Esophagus muscularis mucosa (tissue), 4 donors: ENCODE data around the gene MSRB2. TPM values are rescaled to one million over a fixed set of nuclear protein-coding genes. Genes with fewer than 3 reads are reported as not detected.

ENCODE experiments used
- DNase-seq: peaks from one replicate; pipeline ENCODE4 v3.0.0-alpha.2; 2017; ENCODE audit errors: extremely low spot score
- H3K27ac ChIP-seq, 4 donors: fragments of 200-600 bp; sonication (generic); replicated peaks in 1 of 4; 1 replicate in 3 of 4; 2 replicates in 1 of 4; pipeline ENCODE4 v1.5.1; 2016 to 2019; ENCODE audit warnings: mild to moderate bottlenecking in 1 of 4
- H3K27me3 ChIP-seq, 4 donors: fragments of 200-600 bp; sonication (generic); one replicate each; pipeline versions ENCODE4 v1.5.1 to v1.6.0; 2016 to 2019
- H3K36me3 ChIP-seq, 4 donors: fragments of 200-600 bp; sonication (generic); one replicate each; pipeline ENCODE4 v1.5.1; 2016 to 2019
- H3K4me1 ChIP-seq, 4 donors: fragments of 200-600 bp; sonication (generic); one replicate each; pipeline ENCODE4 v1.5.1; 2016 to 2019
- H3K4me3 ChIP-seq, 4 donors: fragments of 200-600 bp; sonication (generic); 1 replicate in 2 of 4; 2 replicates in 2 of 4; pipeline ENCODE4 v1.5.1; 2016 to 2019; ENCODE audit warnings: mild to moderate bottlenecking in 4 of 4, moderate library complexity in 1 of 4
- H3K9me3 ChIP-seq, 4 donors: fragments of 200-600 bp; sonication (generic); 1 replicate in 3 of 4; 2 replicates in 1 of 4; pipeline ENCODE4 v1.5.1; 2016 to 2019
- EP300 ChIP-seq: sonication (generic); formaldehyde crosslinking; IDR thresholded peaks from one replicate; pipeline ENCODE4 v1.6.1; 2017; ENCODE audit warnings: antibody characterized with exemption
- POLR2A ChIP-seq: fragments of 450-650 bp; IDR thresholded peaks from one replicate; pipeline ENCODE4 v1.6.1; 2017; ENCODE audit warnings: antibody characterized with exemption, moderate library complexity, mild to moderate bottlenecking, low read depth
- POLR2AphosphoS5 ChIP-seq, 2 donors: sonication (generic); formaldehyde crosslinking; IDR thresholded peaks; one replicate each; pipeline ENCODE4 v1.6.1; 2017; ENCODE audit warnings: antibody characterized with exemption in 2 of 2
- WGBS: methylation state at CpG from one replicate; pipeline ENCODE4 v1.1.5; 2018; 5-methylcytosine and 5-hydroxymethylcytosine counted together
- intact Hi-C: fragments of 100-400 bp; cut with DNase I; formaldehyde crosslinking; loops from one replicate; pipeline ENCODE4 v1.15.1; 2023
- total RNA-seq, 4 donors: library from RNA; depleted of rRNA; stranded (reverse); fragments of >200 nt; gene quantifications; one replicate each; pipeline versions ENCODE4 v1.1.0 to v1.2.1, GENCODE V29; 2016
- TF ChIP-seq, protein P1 (sequence below), 3 experiments: fragments of 200-600 bp in 2 of 3; fragments of 450-650 bp in 1 of 3; sonication (generic) in 2 of 3; IDR thresholded peaks; one replicate each; pipeline ENCODE4 v1.5.1; 2017 to 2019; ENCODE audit warnings: antibody characterized with exemption in 3 of 3, mild to moderate bottlenecking in 2 of 3, moderate library complexity in 1 of 3

Gene MSRB2
- 10 to 100 TPM; 36.0 to 48.6 (median 40.6) TPM for total RNA-seq

- H3K36me3 ChIP-seq: no peaks in the 10 kb centered on the region
- H3K4me3 ChIP-seq: peak within 1 kb of the TSS; percentile 86 to 96 (median 88)
- intact Hi-C loops: loop anchor here (10.0 kb wide), 4 partner anchors 339 to 1091 kb away; partner anchors contain the start of genes DNAJC1, OTUD1 and SPAG6
- no peaks in the 10 kb centered on the region for H3K27me3 ChIP-seq
- DNase-seq: peak; percentile 98
- H3K9me3 ChIP-seq: peaks cover 0 to 11% (median 0%) of the 10 kb centered on the region in 4 donors
- peak; percentile 83 to 94 for TF ChIP-seq POLR2AphosphoS5 (IDR thresholded peaks at IDR 0.05)
- TF ChIP-seq POLR2A: peak; percentile 89
- TF ChIP-seq, protein P1, sequence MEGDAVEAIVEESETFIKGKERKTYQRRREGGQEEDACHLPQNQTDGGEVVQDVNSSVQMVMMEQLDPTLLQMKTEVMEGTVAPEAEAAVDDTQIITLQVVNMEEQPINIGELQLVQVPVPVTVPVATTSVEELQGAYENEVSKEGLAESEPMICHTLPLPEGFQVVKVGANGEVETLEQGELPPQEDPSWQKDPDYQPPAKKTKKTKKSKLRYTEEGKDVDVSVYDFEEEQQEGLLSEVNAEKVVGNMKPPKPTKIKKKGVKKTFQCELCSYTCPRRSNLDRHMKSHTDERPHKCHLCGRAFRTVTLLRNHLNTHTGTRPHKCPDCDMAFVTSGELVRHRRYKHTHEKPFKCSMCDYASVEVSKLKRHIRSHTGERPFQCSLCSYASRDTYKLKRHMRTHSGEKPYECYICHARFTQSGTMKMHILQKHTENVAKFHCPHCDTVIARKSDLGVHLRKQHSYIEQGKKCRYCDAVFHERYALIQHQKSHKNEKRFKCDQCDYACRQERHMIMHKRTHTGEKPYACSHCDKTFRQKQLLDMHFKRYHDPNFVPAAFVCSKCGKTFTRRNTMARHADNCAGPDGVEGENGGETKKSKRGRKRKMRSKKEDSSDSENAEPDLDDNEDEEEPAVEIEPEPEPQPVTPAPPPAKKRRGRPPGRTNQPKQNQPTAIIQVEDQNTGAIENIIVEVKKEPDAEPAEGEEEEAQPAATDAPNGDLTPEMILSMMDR (IDR thresholded peaks at IDR 0.05): no peak
- 2% methylated on average over 7 of the region's 50 CpGs for WGBS
- peak within 1 kb of the TSS; percentile 97 to 98 (median 97) for H3K27ac ChIP-seq
- peaks cover 22 to 37% (median 24%) of the 10 kb centered on the region in 4 donors for H3K4me1 ChIP-seq
Observed at GRCh38 chr10:23095404-23095965, at the start of gene MSRB2. TSS of gene MSRB2 (plus strand) at chr10:23095579. CDS start at chr10:23095609, 30 bp downstream.

- intact Hi-C loops: no loop called here
- no peak for DNase-seq
- H3K36me3 ChIP-seq: no peaks in the 10 kb centered on the region
- 23% methylated on average over 4 of the region's 4 CpGs for WGBS
- H3K4me1 ChIP-seq: peaks cover 4 to 19% (median 17%) of the 10 kb centered on the region in 4 donors
- H3K27me3 ChIP-seq: no peaks in the 10 kb centered on the region
- no peak overlapping the region for H3K4me3 ChIP-seq
- TF ChIP-seq POLR2AphosphoS5 (IDR thresholded peaks at IDR 0.05) (no peak), EP300 (no peak), POLR2A (no peak)
- TF ChIP-seq, protein P1 (IDR thresholded peaks at IDR 0.05): no peak
- H3K27ac ChIP-seq: no peak overlapping the region
- no peaks in the 10 kb centered on the region for H3K9me3 ChIP-seq
Observed at GRCh38 chr10:23046027-23046426, 49.4 kb upstream of the MSRB2 start.

- peak; percentile 70 for DNase-seq
Observed at GRCh38 chr10:23047201-23048050, 48.0 kb upstream of the MSRB2 start.

DNA sequence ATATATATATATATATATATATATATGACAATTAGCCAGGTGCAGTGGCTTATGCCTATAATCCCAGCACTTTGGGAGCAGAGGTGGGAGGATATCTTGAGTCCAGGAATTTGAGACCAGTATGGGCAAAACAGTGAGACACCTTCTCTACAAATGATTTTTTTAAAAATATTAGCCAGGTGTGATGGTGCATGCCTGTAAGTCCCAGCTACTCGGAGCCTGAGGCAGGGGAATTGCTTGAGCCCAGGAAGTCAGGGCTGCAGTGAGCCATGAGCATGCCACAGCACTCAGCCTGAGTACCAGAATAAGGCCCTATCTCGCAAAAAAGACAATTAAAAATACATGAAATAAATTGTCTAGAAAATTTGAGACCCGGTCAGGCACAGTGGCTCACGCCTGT, 47.2 kb upstream of the MSRB2 start:
- TF ChIP-seq POLR2A (no peak), POLR2AphosphoS5 (IDR thresholded peaks at IDR 0.05) (no peak), EP300 (no peak)
- TF ChIP-seq, protein P1 (IDR thresholded peaks at IDR 0.05): no peak
- intact Hi-C loops: no loop called here

More at GRCh38 chr10:23047201-23048050, 48.0 kb upstream of the MSRB2 start:
- Histone ChIP-seq H3K36me3 (no peaks in the 10 kb centered on the region), H3K4me1 (peaks cover 4 to 19% (median 17%) of the 10 kb centered on the region in 4 donors), H3K9me3 (no peaks in the 10 kb centered on the region), H3K4me3 (no peak overlapping the region), H3K27ac (no peak overlapping the region), H3K27me3 (no peaks in the 10 kb centered on the region)
- intact Hi-C loops: no loop called here
- TF ChIP-seq POLR2AphosphoS5 (IDR thresholded peaks at IDR 0.05) (no peak), POLR2A (no peak), EP300 (no peak)
- TF ChIP-seq, protein P1 (IDR thresholded peaks at IDR 0.05): no peak
- 64% methylated on average over 9 of the region's 9 CpGs for WGBS

More for the DNA sequence above, 47.2 kb upstream of the MSRB2 start:
- H3K4me1 ChIP-seq: peaks cover 4 to 19% (median 17%) of the 10 kb centered on the region in 4 donors
- no peak overlapping the region for H3K4me3 ChIP-seq
- no peaks in the 10 kb centered on the region for H3K9me3 ChIP-seq
- DNase-seq: peak; percentile 19
- H3K36me3 ChIP-seq: no peaks in the 10 kb centered on the region
- no peaks in the 10 kb centered on the region for H3K27me3 ChIP-seq
- 99% methylated on average over 4 of the region's 4 CpGs for WGBS
- no peak overlapping the region for H3K27ac ChIP-seq
